Stimulated activated CD4-positive, alpha-beta T cell treated with anti-CD3 and anti-CD28 coated beads, Interleukin-12 subunit alpha, Interleukin-12 subunit beta, amount 100 ng/mL, for 48 hours (primary cell): ENCODE measurements around the gene METAP2.
"Not testable (repeated sequence)": the region's sequence is repeated elsewhere in the genome, so short reads cannot be mapped to it uniquely, and the experiment has no call there.

Experiments used
- DNase-seq, 3 donors: peaks; one replicate each; pipeline ENCODE4 v3.0.0-alpha.2; 2020; ENCODE audit warnings: low read depth in 2 of 3, low spot score in 1 of 3

The METAP2 gene

GRCh38 chr12:95462081-95462480 lies 11.9 kb upstream of the METAP2 start:
- DNase-seq = no peak

DNA sequence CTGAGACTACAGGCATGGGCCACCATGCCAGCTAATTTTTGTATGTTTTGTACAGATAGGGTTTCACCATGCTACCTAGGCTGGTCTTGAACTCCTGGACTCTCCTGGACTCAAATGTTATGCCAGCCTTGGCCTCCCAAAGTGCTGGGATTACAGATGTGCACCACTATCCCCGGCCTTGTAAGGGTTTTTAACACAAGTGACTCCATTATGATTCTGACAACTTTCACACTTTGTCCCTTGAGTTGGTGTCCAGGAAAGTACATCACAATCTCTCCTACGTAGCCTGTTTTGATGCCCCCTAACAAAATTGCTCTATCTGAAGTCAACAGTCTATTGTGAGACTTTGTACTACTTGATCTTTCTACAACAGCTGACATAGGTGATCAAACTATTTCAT lies 11.4 kb upstream of the METAP2 start:
- DNase-seq = no peak

DNA sequence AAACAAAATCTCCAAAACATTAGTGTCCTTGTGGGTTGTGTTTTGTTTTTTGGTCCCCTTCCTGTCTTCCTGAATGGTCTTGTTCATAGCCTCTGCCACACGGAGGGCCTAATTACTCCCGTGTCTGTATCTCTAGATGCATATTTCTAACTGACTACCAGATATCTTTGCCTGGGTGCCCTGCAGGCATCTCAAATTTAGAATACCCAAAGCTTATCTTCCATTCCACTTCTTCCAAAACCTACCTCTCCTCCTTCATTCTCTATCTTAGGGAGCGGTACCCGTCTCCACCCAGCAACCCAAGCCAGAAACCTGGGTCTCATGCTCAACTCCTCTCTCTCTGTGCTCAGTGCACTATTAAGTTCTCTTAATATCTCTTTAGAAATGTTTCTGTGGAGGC lies 10.9 kb upstream of the METAP2 start:
- no peak for DNase-seq

DNA sequence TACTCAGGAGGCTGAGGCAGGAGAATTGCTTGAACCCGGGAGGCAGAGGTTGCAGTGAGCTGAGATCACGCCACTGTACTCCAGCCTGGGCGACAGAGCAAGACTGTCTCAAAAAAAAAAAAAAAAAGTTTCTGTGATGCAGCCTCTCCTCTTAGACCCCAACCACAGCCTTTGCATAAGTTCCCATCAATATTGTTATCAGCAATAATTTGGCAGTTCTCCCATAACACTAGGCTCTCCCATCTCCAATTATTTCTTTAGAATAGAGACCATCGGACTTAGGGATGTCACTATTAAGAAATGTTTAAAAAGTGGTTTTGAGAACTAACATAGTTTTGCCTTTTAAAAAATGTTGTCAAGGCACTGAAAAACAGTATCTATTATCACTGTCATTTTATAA lies 10.2 kb upstream of the METAP2 start:
- DNase-seq = not testable (repeated sequence)

GRCh38 chr12:95465275-95465674 lies 8.7 kb upstream of the METAP2 start:
- DNase-seq = no peak

GRCh38 chr12:95470300-95470699 lies 3.7 kb upstream of the METAP2 start:
- DNase-seq = no peak

DNA sequence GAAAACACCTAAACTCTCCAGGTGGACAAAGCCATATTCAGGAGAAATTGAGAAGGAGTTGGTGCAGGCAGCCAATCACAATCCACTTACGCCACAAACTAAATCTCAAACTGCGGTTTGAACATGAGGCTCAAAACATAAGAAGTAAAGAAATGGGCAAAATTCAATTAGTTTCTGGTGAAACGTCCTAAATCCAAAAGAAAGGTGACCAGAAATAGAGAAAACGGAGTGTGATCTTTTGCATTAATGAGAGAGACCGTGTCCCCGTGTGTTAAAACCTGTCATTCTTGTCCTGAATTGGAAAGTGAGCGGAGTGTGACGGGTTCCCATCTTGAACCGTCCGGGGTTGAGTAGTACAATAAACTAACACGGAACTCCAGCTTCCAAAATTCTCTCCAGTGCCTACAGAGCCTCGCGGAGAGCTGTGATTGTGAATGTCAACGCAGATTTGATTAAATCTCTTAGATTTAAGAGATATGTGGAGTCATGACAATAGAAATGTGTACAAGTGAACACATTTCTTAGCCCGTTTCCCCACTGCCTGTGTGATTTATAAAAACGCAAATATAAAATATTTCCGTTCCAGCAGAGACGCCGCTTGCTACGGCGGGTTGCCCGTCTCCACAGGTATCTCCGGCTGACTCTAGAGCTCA lies 595 bp upstream of the METAP2 start:
- DNase-seq = peak in 2 of 3 donors; percentile 13 to 24

GRCh38 chr12:95474660-95474958 lies 657 bp downstream of the METAP2 start:
- no peak for DNase-seq

GRCh38 chr12:95480230-95480629 lies 6.3 kb downstream of the METAP2 start:
- DNase-seq = no peak

- no peak for DNase-seq
Measured at GRCh38 chr12:95481072-95481471, 7.1 kb downstream of the METAP2 start.

DNA sequence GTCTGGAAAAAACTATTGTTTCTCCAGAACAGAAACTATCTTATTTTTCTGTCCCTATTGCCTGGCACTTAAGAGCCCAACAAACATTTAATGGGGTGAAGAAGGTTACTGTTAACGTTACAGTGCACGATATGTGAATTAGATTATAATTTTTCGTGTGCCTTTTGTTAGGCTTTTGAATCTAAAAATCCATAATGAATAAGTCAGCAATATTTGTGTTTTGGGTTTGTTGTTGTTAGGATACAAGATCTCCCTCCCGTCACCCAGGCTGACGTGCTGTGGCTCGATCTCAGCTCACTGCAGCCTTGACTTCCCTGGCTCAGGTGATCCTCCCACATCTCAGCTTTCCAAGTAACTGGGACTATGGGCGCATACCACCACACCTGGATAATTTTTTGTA lies 7.9 kb downstream of the METAP2 start:
- DNase-seq = no peak

DNA sequence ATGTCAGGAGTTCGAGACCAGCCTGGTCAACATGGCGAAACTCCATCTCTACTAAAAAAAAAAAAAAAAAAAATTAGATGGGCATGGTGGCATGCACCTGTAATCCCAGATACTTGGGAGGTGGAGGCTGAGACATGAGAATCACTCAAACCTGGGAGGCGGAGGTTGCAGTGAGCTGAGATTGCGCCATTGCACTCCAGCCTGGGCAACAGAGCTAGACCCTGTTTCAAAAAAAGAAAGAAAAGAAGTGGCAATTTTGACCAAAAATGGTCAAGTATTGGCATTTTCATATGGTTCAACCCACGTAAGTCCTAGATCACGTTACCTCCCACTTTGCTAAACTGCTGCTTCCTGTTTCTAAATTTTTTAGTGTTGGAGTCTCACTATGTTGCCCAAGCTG lies 8.6 kb downstream of the METAP2 start:
- DNase-seq = not testable (repeated sequence)

DNA sequence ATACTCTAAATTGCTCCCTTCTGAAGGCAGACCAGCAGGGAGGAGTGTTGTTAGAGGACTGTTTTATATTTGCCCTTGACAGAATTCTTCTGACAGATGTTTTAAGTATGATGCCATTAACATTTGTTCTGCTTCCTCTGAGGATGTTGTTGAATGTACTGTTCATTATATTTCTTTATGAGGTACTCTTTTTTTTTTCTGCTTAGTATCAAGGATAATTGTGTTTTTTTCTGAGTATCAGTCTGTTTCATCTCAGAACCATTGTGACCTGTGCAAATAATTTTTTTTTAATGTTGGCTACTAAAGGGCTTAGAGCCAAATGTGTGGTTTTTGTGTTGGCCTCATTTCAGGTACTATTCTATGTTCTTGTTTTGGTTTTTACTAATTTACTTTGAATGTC lies 10.6 kb downstream of the METAP2 start:
- no peak for DNase-seq

DNA sequence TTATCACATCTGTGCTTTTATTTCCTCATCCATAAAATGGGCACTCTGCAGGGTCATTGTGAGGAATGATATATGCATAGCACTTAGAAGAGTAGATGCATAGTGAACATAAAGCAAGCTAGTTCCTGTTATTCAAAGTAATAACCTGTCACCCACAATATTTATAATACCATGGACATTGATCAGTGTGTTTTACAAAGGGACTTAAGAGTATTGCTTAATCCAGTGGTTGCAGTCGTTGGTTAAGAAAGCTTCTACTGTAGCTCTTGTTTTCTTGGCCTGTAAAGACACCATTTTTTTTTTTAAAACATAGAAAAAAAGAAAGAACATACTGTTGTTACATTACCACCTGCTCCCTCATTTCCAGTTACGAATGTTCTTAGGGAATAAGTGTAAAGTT lies 13.1 kb downstream of the METAP2 start:
- no peak for DNase-seq

DNA sequence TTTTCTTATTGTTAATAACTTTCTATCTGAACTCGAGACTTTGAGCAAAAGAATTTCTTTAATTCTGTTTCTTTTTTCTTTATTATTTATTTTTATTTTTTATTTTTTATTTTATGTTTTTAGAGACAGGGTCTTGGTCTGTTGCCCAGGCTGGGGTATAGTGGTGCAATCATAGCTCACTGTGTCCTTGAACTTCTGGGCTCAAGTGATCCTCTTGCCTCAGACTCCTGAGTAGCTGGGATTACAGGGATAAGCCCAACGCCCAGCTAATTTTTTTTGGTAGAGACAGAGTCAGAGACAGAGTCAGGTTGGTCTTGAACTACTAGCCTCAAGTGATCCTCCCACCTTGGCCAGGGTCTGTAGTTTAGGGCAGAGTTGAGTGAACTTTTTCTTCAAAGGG lies 18.5 kb downstream of the METAP2 start:
- DNase-seq = no peak

DNA sequence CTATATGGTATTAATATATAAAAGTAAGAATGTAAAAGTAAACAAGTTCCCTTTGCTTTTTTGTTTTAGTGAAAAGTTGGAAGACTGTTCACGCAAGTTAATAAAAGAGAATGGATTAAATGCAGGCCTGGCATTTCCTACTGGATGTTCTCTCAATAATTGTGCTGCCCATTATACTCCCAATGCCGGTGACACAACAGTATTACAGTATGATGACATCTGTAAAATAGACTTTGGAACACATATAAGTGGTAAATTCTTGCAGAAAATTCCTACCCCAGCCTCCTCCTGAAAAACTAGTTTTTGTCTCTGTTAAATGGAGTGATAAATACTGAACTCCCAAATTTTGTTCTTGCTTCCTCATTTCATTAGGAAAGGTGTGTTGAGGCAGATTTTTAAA lies 20.9 kb downstream of the METAP2 start:
- no peak for DNase-seq

GRCh38 chr12:95495433-95495832 lies 21.5 kb downstream of the METAP2 start:
- DNase-seq = no peak

DNA sequence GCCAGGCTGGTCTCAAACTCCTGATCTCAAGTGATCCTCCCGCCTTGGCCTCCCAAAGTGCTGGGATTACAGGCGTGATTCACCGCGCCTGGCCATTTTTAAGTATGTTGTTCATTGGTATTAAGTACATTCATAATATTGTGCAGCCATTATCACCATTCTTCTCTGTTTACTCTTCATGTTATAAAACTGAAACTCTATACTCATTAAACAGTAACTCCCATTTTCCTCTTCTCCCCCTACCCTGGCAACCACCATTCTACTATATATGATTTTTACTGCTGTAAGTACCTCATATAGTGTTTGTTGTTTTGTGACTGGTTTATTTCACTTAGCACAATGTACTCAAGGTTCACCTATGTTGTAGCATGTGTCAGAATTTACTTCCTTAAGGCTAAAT lies 23.1 kb downstream of the METAP2 start:
- DNase-seq = no peak

- no peak for DNase-seq
Measured at GRCh38 chr12:95498968-95499367, 25.0 kb downstream of the METAP2 start.

- no peak for DNase-seq
Measured at GRCh38 chr12:95499772-95500171, 25.8 kb downstream of the METAP2 start.

DNA sequence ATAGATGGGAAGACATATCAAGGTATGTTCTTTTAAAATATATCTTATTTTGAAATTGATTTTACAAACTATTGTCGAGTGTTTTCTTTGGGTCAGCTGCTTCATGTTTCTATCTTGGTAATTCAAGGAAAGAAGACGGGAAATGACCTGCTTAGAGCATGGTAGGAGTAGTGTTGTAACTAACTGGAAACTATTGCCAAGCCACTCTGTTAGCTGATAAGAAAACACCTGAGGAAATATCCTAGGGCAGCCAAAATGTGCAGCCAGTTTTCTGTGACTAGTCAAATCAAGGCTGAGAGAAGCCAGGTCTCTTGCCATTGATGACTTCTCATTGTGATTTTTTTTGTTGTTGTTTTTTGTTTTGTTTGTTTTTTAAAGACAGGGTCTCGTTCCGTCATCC lies 30.2 kb downstream of the METAP2 start:
- DNase-seq = no peak

- DNase-seq = no peak
Measured at GRCh38 chr12:95505039-95505438, 31.1 kb downstream of the METAP2 start.

DNA sequence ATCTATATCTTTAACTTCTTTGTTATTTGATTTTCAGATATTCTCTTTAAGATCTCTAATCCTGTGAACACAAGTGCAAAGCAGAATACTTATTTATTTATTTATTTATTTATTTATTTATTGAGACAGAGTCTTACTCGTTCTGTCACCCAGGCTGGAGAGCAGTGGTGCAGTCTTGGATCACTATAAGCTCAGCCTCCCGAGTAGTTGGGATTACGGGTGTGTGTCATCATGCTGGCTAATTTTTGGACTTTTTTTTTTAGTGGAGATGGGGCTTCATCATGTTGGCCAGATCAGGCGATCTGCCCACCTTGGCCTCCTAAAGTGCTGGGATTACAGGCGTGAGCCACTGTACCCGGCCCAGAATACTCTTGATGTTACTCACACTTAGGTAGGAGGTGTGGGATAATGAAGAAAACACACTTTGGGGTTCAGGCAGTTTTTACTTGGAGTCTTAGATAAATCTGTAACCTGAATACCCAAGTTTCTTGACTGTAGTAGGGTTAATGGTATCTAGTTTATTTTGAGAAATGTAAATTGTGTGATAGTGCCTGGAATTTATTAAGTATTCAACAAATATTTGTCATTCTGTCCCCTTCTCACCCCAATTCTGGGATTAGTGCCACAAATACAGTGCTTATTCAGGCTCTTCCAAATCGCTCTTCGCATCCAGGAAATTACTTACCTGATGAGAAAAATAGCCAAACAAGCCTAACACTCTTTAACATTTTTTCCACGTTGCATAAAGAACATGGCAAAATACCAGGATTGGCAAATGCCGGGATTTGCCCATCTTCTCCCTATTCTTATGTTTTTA lies 33.0 kb downstream of the METAP2 start:
- no peak for DNase-seq
